T-cell (primary cell): Measurements from ENCODE around the gene CD200. TPM values are rescaled to one million over a fixed set of nuclear protein-coding genes. Genes with fewer than 3 reads are reported as not detected.

ENCODE experiments used
- ATAC-seq, 4 experiments: fragments of 200-7000 bp in 3 of 4; fragments of 150-1000 bp in 1 of 4; cut with Tn5 transposase; replicated peaks in 1 of 4; 1 replicate in 3 of 4; 2 replicates in 1 of 4; pipeline ENCODE4 v1.10.0; 2021; ENCODE audit warnings: moderate library complexity in 3 of 4, mild to moderate bottlenecking in 2 of 4, moderate number of reproducible peaks in 1 of 4
- CTCF ChIA-PET, 2 donors: fragments of 300-600 bp; sonication (Branson Sonifier 250); formaldehyde crosslinking; loops; one replicate each; lab custom pipeline; 2022; ENCODE audit warnings: antibody characterized with exemption in 2 of 2; lab: Charles Lee
- POLR2A ChIA-PET, 2 donors: fragments of 300-600 bp; sonication (Branson Sonifier 250); formaldehyde crosslinking; loops; one replicate each; lab custom pipeline; 2022; ENCODE audit warnings: antibody characterized with exemption in 2 of 2; lab: Charles Lee
- DNase-seq, 35 experiments: peaks; one replicate each; pipeline versions ENCODE4 v3.0.0 to v3.0.0-alpha.2; 2013 to 2023
- H3K27ac ChIP-seq: one replicate; pipeline ENCODE4 v1.5.1; 2013; ENCODE audit warnings: low read length
- H3K27me3 ChIP-seq, 2 experiments: replicated peaks in 1 of 2; 1 replicate in 1 of 2; 2 replicates in 1 of 2; pipeline versions ENCODE4 v1.6.1 to v1.7.0; 2013; ENCODE audit warnings: low read length in 1 of 2, mixed read lengths in 1 of 2; ENCODE audit not compliant: control insufficient read depth in 2 of 2, insufficient read depth in 2 of 2; ENCODE audit errors: extremely low read depth in 1 of 2
- H3K36me3 ChIP-seq, 2 donors: 1 replicate in 1 of 2; 2 replicates in 1 of 2; pipeline versions ENCODE4 v1.6.1 to v1.7.0; 2013; ENCODE audit warnings: low read length in 1 of 2; ENCODE audit not compliant: control insufficient read depth in 2 of 2, insufficient read depth in 1 of 2; ENCODE audit errors: extremely low read depth in 1 of 2
- H3K4me1 ChIP-seq, 2 experiments: 1 replicate in 1 of 2; 2 replicates in 1 of 2; pipeline versions ENCODE4 v1.6.1 to v1.7.0; 2013; ENCODE audit warnings: low read length in 2 of 2, mixed read lengths in 1 of 2; ENCODE audit not compliant: insufficient read depth in 2 of 2, control insufficient read depth in 1 of 2; ENCODE audit errors: extremely low read depth in 1 of 2
- H3K4me3 ChIP-seq, 2 donors: 1 replicate in 1 of 2; 2 replicates in 1 of 2; pipeline versions ENCODE4 v1.5.1 to v1.7.0; 2013; ENCODE audit warnings: mild to moderate bottlenecking in 2 of 2, low read length in 1 of 2, moderate library complexity in 1 of 2; ENCODE audit not compliant: control insufficient read depth in 1 of 2; ENCODE audit errors: extremely low read depth in 1 of 2
- H3K9me3 ChIP-seq: 2 replicates; pipeline ENCODE4 v1.7.0; 2013
- H3K27ac Mint-ChIP-seq, 2 donors: one replicate each; pipeline ENCODE4 v1.8.0; 2020 to 2021; ENCODE audit warnings: mild to moderate bottlenecking in 2 of 2, mixed read lengths in 2 of 2
- H3K27me3 Mint-ChIP-seq, 2 donors: one replicate each; pipeline ENCODE4 v1.8.0; 2021 to 2022; ENCODE audit warnings: mixed read lengths in 2 of 2
- H3K36me3 Mint-ChIP-seq: one replicate; pipeline ENCODE4 v1.8.0; 2021; ENCODE audit warnings: mixed read lengths
- H3K4me1 Mint-ChIP-seq, 3 donors: one replicate each; pipeline ENCODE4 v1.8.0; 2020 to 2022; ENCODE audit warnings: mixed read lengths in 3 of 3, mild to moderate bottlenecking in 1 of 3
- H3K4me3 Mint-ChIP-seq, 3 donors: one replicate each; pipeline ENCODE4 v1.8.0; 2020 to 2022; ENCODE audit warnings: mild to moderate bottlenecking in 3 of 3, mixed read lengths in 3 of 3, moderate library complexity in 3 of 3
- H3K9me3 Mint-ChIP-seq, 3 donors: one replicate each; pipeline ENCODE4 v1.8.0; 2020 to 2022; ENCODE audit warnings: mixed read lengths in 3 of 3
- WGBS: methylation state at CpG from one replicate; pipeline ENCODE4 v1.1.5; 2013; ENCODE audit warnings: missing lambda C conversion rate; ENCODE audit not compliant: insufficient coverage; 5-methylcytosine and 5-hydroxymethylcytosine counted together
- total RNA-seq, 35 experiments: library from RNA in 6 of 35; stranded (reverse) in 6 of 35; fragments of 120-200 nt in 1 of 35; gene quantifications; one replicate each; pipeline versions ENCODE4 v1.2.1 to v1.2.4 and lab custom pipeline; 2013 to 2026

Gene CD200
- total RNA-seq, 5 donors from 2014 or later (not counting 1 experiment from before 2014, with no cell fraction given), result 1.3 to 4.6 (median 2.2) TPM

GRCh38 chr3:112351823-112352222 lies 18.9 kb downstream of the CD200 start:
- no CpG with 5 or more reads among the region's 2 CpGs for WGBS
- ChIA-PET CTCF (interaction anchor here in 1 of 2 donors (0.6 kb wide), 1 partner anchor 146 kb away, joined by 3 read pairs; no protein-coding TSS in a partner anchor), POLR2A (interaction anchor here in 1 of 2 donors (0.5 kb wide), 1 partner anchor 1226 kb away, joined by 5 read pairs; no protein-coding TSS in a partner anchor)
- no peaks in the 10 kb centered on the region for H3K27me3 Mint-ChIP-seq
- no peaks in the 10 kb centered on the region for H3K9me3 Mint-ChIP-seq
- no peak for DNase-seq
- Histone ChIP-seq H3K4me3 (no peak overlapping the region), H3K4me1 (no peaks in the 10 kb centered on the region), H3K27me3 (no peaks in the 10 kb centered on the region), H3K36me3 (no peaks in the 10 kb centered on the region), H3K27ac (no peak overlapping the region), H3K9me3 (no peaks in the 10 kb centered on the region)
- H3K4me1 Mint-ChIP-seq, result peaks cover 4 to 5% (median 5%) of the 10 kb centered on the region in 3 donors
- ATAC-seq, result no peak
- H3K4me3 Mint-ChIP-seq, result no peak overlapping the region
- H3K36me3 Mint-ChIP-seq, result peaks cover 6% of the 10 kb centered on the region
- H3K27ac Mint-ChIP-seq, result no peak overlapping the region

- DNase-seq, result no peak
- H3K36me3 Mint-ChIP-seq, result peaks cover 4% of the 10 kb centered on the region
- ATAC-seq, result no peak
- ChIA-PET POLR2A (interaction anchor here in 1 of 2 donors (0.6 kb wide), 1 partner anchor 59 kb away, joined by 3 read pairs; no protein-coding TSS in a partner anchor), CTCF (no interaction called here)
- Histone ChIP-seq H3K36me3 (no peaks in the 10 kb centered on the region), H3K9me3 (no peaks in the 10 kb centered on the region), H3K27ac (no peak overlapping the region), H3K27me3 (no peaks in the 10 kb centered on the region), H3K4me1 (peaks cover 0 to 3% of the 10 kb centered on the region in 2 experiments), H3K4me3 (no peak overlapping the region)
- H3K4me3 Mint-ChIP-seq, result no peak overlapping the region
- H3K27me3 Mint-ChIP-seq, result no peaks in the 10 kb centered on the region
- H3K9me3 Mint-ChIP-seq, result no peaks in the 10 kb centered on the region
- H3K4me1 Mint-ChIP-seq, result peaks cover 11% of the 10 kb centered on the region in 3 donors
- no peak overlapping the region for H3K27ac Mint-ChIP-seq
- WGBS, result 93% methylated on average over 3 of the region's 5 CpGs
Measured at GRCh38 chr3:112352720-112353119, 19.8 kb downstream of the CD200 start.

DNA sequence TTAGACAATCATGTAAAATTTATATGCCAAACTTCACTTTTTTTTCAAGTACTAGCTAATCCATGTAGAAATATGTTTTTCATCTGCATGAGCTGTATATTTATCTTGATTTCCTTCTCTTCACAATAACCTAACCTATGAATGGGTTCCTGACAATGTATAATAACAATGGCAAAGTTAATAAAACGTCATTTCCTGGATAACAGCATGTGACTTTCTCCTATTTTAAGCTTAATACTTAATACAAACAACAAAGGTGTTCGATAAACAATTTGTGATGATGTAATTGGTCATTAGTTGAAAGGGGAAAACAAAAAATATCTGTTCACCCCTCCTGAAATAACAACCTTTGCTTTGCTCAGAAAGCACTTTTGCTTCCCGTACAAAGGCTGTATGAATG lies 20.4 kb downstream of the CD200 start:
- H3K9me3 Mint-ChIP-seq, result no peaks in the 10 kb centered on the region
- H3K36me3 Mint-ChIP-seq, result peaks cover 4% of the 10 kb centered on the region
- H3K27ac Mint-ChIP-seq, result no peak overlapping the region
- H3K4me1 ChIP-seq, result peaks cover 4% of the 10 kb centered on the region in 2 experiments
- no peaks in the 10 kb centered on the region for H3K27me3 Mint-ChIP-seq
- DNase-seq (no peak), ATAC-seq (no peak)
- H3K4me1 Mint-ChIP-seq, result peaks cover 17 to 18% (median 17%) of the 10 kb centered on the region in 3 donors
- H3K4me3 Mint-ChIP-seq, result no peak overlapping the region
- POLR2A ChIA-PET, result interaction anchor here in 1 of 2 donors (0.5 to 0.6 kb wide), 2 partner anchors 59 to 247 kb away, joined by 3 to 6 read pairs; no protein-coding TSS in a partner anchor
- H3K27ac ChIP-seq, result no peak overlapping the region
- no peaks in the 10 kb centered on the region for H3K27me3 ChIP-seq
- no peak overlapping the region for H3K4me3 ChIP-seq
- no peaks in the 10 kb centered on the region for H3K9me3 ChIP-seq
- CTCF ChIA-PET, result interaction anchor here in 1 of 2 donors (0.6 kb wide), 1 partner anchor 81 kb away, joined by 3 read pairs; no protein-coding TSS in a partner anchor
- H3K36me3 ChIP-seq, result no peaks in the 10 kb centered on the region
- no CpG with 5 or more reads among the region's 3 CpGs for WGBS

DNA sequence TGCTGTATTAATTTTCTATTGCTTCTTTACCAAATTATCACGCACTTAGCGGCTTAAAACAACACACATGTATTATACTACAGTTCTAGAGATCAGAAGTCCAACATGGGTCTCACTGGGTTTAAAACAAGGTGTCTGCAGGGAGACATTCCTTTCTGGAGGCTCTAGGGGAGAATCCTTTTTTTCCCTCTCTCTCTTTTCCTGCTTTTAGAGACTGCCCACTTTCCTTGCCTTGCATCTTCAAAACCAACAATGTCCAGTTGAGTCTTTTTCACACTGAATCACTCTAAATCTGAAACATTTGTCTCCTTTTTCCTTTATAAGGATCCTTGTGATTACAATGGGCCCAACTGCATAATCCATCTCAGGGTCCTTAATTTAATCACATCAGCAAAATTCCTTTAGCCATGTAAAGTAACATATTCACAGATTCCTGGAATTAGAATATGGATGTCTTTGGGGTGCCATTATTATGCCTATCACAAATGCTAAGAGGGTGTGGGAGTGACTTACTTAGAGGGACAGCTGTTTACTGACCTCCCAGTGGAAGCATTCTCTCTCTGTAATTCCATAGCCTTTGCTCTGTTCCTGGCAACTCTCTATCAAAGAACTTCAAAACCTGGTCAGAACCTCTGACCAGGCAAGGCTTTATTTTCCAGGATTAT lies 21.8 kb downstream of the CD200 start:
- no peaks in the 10 kb centered on the region for H3K27me3 ChIP-seq
- no peak for ATAC-seq
- Mint-ChIP-seq H3K9me3 (no peaks in the 10 kb centered on the region), H3K4me3 (no peak overlapping the region), H3K27me3 (no peaks in the 10 kb centered on the region), H3K4me1 (peaks cover 23 to 27% (median 26%) of the 10 kb centered on the region in 3 donors), H3K27ac (no peak overlapping the region), H3K36me3 (peaks cover 4% of the 10 kb centered on the region)
- no CpG with 5 or more reads among the region's 2 CpGs for WGBS
- H3K4me3 ChIP-seq, result no peak overlapping the region
- POLR2A ChIA-PET, result no interaction called here
- H3K4me1 ChIP-seq, result peaks cover 4% of the 10 kb centered on the region in 2 experiments
- no peak overlapping the region for H3K27ac ChIP-seq
- CTCF ChIA-PET, result interaction anchor here in 1 of 2 donors (0.9 kb wide), 1 partner anchor 22 kb away, joined by 3 read pairs; the partner anchor contains the start of gene CD200
- no peaks in the 10 kb centered on the region for H3K9me3 ChIP-seq
- no peaks in the 10 kb centered on the region for H3K36me3 ChIP-seq
- DNase-seq, result no peak

DNA sequence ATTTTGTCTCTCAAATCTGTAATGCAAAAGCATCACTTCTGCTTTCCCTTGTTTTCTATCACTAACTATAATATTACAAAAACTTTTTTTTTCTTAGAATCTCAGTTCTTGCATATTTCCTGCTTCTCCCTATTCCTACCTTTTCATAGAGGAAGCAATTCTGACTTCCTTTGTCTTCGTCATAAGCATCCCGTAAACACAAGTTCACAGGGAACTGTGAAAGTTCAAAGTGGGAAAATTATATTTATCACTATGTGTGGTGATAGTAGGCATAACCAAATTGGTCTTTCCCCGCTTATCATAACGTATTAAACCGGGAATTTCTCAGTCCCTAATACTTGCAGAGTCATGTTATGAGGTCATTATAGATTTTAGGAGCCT lies 22.3 kb downstream of the CD200 start:
- ATAC-seq (no peak), DNase-seq (no peak)
- peaks cover 20 to 23% (median 23%) of the 10 kb centered on the region in 3 donors for H3K4me1 Mint-ChIP-seq
- H3K4me3 Mint-ChIP-seq, result no peak overlapping the region
- H3K36me3 Mint-ChIP-seq, result peaks cover 4% of the 10 kb centered on the region
- no peaks in the 10 kb centered on the region for H3K9me3 ChIP-seq
- WGBS, result no CpG with 5 or more reads among the region's 5 CpGs
- H3K9me3 Mint-ChIP-seq, result no peaks in the 10 kb centered on the region
- no peak overlapping the region for H3K4me3 ChIP-seq
- CTCF ChIA-PET, result no interaction called here
- no peaks in the 10 kb centered on the region for H3K27me3 Mint-ChIP-seq
- H3K27me3 ChIP-seq, result no peaks in the 10 kb centered on the region
- H3K36me3 ChIP-seq, result no peaks in the 10 kb centered on the region
- peaks cover 4% of the 10 kb centered on the region in 2 experiments for H3K4me1 ChIP-seq
- H3K27ac Mint-ChIP-seq, result no peak overlapping the region
- no peak overlapping the region for H3K27ac ChIP-seq
- POLR2A ChIA-PET, result no interaction called here

DNA sequence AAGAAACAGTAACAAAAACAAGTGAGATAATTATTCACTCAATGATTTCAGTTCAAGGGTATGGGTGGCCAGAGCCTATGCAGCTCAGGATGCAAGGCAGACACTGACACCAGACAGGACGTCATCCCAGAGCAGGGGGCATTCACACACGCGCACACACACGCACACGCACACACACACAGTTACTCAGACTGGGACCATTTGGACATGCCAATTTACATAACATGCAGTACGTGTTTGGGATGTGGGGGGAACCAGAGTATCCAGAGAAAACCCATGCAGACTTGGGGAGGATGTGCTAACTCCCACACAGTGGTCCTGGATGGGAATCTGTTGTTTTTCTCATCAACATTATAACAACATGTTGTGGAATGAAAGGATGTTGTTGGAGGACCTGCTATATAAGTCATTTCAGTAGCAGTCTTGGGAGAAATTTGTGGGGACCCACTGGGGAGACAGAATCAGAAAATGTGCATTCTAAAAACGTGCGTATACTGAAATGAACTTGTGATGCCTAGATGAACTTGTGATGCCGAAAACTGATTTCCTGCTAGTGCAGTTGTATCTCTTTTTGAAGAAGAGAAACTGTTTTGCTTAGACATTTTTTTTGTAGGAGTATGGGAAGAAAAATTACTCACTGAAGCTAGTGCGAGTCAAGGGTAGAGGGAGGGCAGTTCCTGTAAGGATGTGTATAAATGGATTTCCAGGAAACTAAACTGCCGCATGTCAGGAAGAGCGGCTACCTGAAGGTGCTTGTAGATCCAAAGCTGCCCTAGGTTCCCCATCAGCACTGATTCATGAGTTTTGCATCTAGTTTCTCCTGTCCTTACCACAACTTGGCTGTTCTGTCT lies 25.2 kb downstream of the CD200 start:
- H3K4me3 Mint-ChIP-seq, result peak overlapping the region; percentile 64 to 72 (median 70)
- H3K9me3 Mint-ChIP-seq, result no peaks in the 10 kb centered on the region
- peaks cover 4% of the 10 kb centered on the region in 2 experiments for H3K4me1 ChIP-seq
- H3K4me1 Mint-ChIP-seq, result peaks cover 18 to 22% (median 21%) of the 10 kb centered on the region in 3 donors
- ATAC-seq (peak; percentile 75 to 91 (median 79)), DNase-seq (peak in 29 of 35 experiments; percentile 9 to 63 (median 42))
- H3K36me3 ChIP-seq, result no peaks in the 10 kb centered on the region
- POLR2A ChIA-PET, result interaction anchor here (0.7 to 0.9 kb wide), 3 partner anchors 12 to 268 kb away, joined by 3 read pairs; partner anchors contain the start of gene CD200 (in 1 of the 2)
- WGBS, result 39% methylated on average over 6 of the region's 12 CpGs
- H3K9me3 ChIP-seq, result no peaks in the 10 kb centered on the region
- H3K27ac ChIP-seq, result peak overlapping the region; percentile 11
- peak overlapping the region; percentile 66 to 81 for H3K27ac Mint-ChIP-seq
- CTCF ChIA-PET, result interaction anchor here (0.5 to 0.6 kb wide), 2 partner anchors 192 to 376 kb away, joined by 3 to 7 read pairs; no protein-coding TSS in a partner anchor
- peak overlapping the region in 1 of 2 donors; percentile 6 for H3K4me3 ChIP-seq
- peaks cover under 1% of the 10 kb centered on the region for H3K36me3 Mint-ChIP-seq
- H3K27me3 ChIP-seq, result no peaks in the 10 kb centered on the region
- no peaks in the 10 kb centered on the region for H3K27me3 Mint-ChIP-seq
